Neural cell (in vitro differentiated cells): ENCODE data around the gene LDB2. TPM values are rescaled to one million over a fixed set of nuclear protein-coding genes. Genes with fewer than 3 reads are reported as not detected.

Experiments used
- H2AFZ ChIP-seq: fragments of 200-600, 300-800 bp; sonication (generic), shearing (Covaris generic); 2 replicates; pipeline ENCODE4 v1.6.0; 2014; ENCODE audit warnings: low read depth, mild to moderate bottlenecking, antibody characterized with exemption, low read length, moderate library complexity
- H3F3A ChIP-seq: fragments of 200-600 bp; shearing (Covaris generic); 2 replicates; pipeline ENCODE4 v1.6.1; 2016; ENCODE audit warnings: mild to moderate bottlenecking, moderate library complexity, mixed read lengths, antibody characterized with exemption, low read length; ENCODE audit not compliant: insufficient read depth, poor library complexity, severe bottlenecking
- H3K27ac ChIP-seq: fragments of 200-600, 300-800 bp; sonication (generic), shearing (Covaris generic); 2 replicates; pipeline ENCODE4 v1.5.1; 2014; ENCODE audit warnings: mild to moderate bottlenecking, low read length, moderate library complexity
- H3K27me3 ChIP-seq: fragments of 300-800, 200-600 bp; sonication (generic), shearing (Covaris generic); 2 replicates; pipeline ENCODE4 v1.6.0; 2014; ENCODE audit warnings: mild to moderate bottlenecking, low read depth, low read length, moderate library complexity; ENCODE audit not compliant: insufficient read depth
- H3K36me3 ChIP-seq: fragments of 300-800, 200-600 bp; sonication (generic), shearing (Covaris generic); 2 replicates; pipeline ENCODE4 v1.5.1; 2014; ENCODE audit warnings: mild to moderate bottlenecking, antibody characterized with exemption, low read length, moderate library complexity; ENCODE audit not compliant: insufficient read depth
- H3K4me2 ChIP-seq: fragments of 300-800, 200-600 bp; sonication (generic), shearing (Covaris generic); 2 replicates; pipeline ENCODE4 v1.6.0; 2014; ENCODE audit warnings: mild to moderate bottlenecking, low read length
- H3K4me3 ChIP-seq: fragments of 300-800, 200-600 bp; sonication (generic), shearing (Covaris generic); 2 replicates; pipeline ENCODE4 v1.5.1; 2014; ENCODE audit warnings: mild to moderate bottlenecking, low read length, moderate library complexity
- H3K79me2 ChIP-seq: fragments of 200-600 bp; shearing (Covaris generic); replicated peaks from 2 replicates; pipeline ENCODE4 v1.6.0; 2014; ENCODE audit warnings: mild to moderate bottlenecking, low read length, moderate library complexity; ENCODE audit not compliant: insufficient read depth
- H3K9ac ChIP-seq: fragments of 300-800, 200-600 bp; sonication (generic), shearing (Covaris generic); 2 replicates; pipeline ENCODE4 v1.6.1; 2016; ENCODE audit warnings: mild to moderate bottlenecking, low read length, mixed read lengths
- H3K9me2 ChIP-seq: fragments of 200-600 bp; shearing (Covaris generic); 2 replicates; pipeline ENCODE4 v1.6.1; 2016; ENCODE audit warnings: mild to moderate bottlenecking, low read length, mixed read lengths; ENCODE audit not compliant: insufficient read depth
- H3K9me3 ChIP-seq: fragments of 200-600, 300-800 bp; sonication (generic), shearing (Covaris generic); 2 replicates; pipeline ENCODE4 v1.6.1; 2016; ENCODE audit warnings: mild to moderate bottlenecking, mixed run types, low read length, moderate library complexity, mixed read lengths
- H4K20me1 ChIP-seq: fragments of 200-600 bp; shearing (Covaris generic); 2 replicates; pipeline ENCODE4 v1.6.1; 2016; ENCODE audit warnings: mild to moderate bottlenecking, mixed run types; ENCODE audit not compliant: insufficient read depth
- CTCF ChIP-seq: fragments of 450-650 bp; IDR thresholded peaks from 2 replicates; pipeline ENCODE4 v1.5.1; 2014; ENCODE audit warnings: antibody characterized with exemption, mild to moderate bottlenecking, moderate library complexity; ENCODE audit not compliant: poor library complexity, severe bottlenecking
- EP300 ChIP-seq: fragments of 450-650 bp; conservative IDR thresholded peaks from 2 replicates; pipeline ENCODE4 v1.6.1; 2014; ENCODE audit warnings: antibody characterized with exemption, mild to moderate bottlenecking, moderate library complexity; ENCODE audit not compliant: poor library complexity, severe bottlenecking
- EZH2 ChIP-seq: fragments of 200-600, 300-800 bp; shearing (Covaris generic), sonication (generic); IDR thresholded peaks from 2 replicates; pipeline ENCODE4 v1.6.1; 2014; ENCODE audit warnings: antibody characterized with exemption, low read length, borderline replicate concordance, mild to moderate bottlenecking; ENCODE audit not compliant: insufficient read depth, poor library complexity, severe bottlenecking
- MXI1 ChIP-seq: fragments of 450-650 bp; conservative IDR thresholded peaks from 2 replicates; pipeline ENCODE4 v1.6.1; 2014; ENCODE audit warnings: antibody characterized with exemption, mild to moderate bottlenecking; ENCODE audit not compliant: poor library complexity, severe bottlenecking
- POLR2AphosphoS5 ChIP-seq: IDR thresholded peaks from 2 replicates; pipeline ENCODE4 v1.6.1; 2012
- RAD21 ChIP-seq: fragments of 450-650 bp; conservative IDR thresholded peaks from 2 replicates; pipeline ENCODE4 v1.6.1; 2014; ENCODE audit warnings: antibody characterized with exemption, mild to moderate bottlenecking, moderate library complexity
- SMC3 ChIP-seq: fragments of 450-650 bp; conservative IDR thresholded peaks from 2 replicates; pipeline ENCODE4 v1.6.1; 2014; ENCODE audit warnings: antibody characterized with exemption, mild to moderate bottlenecking, moderate library complexity; ENCODE audit not compliant: poor library complexity
- TAF1 ChIP-seq: IDR thresholded peaks from 2 replicates; pipeline ENCODE4 v1.6.1; 2012; ENCODE audit warnings: low read depth
- polyA plus RNA-seq: library from polyadenylated mRNA; depleted of rRNA; stranded (reverse); fragments of >200 nt; gene quantifications from 2 replicates; pipeline ENCODE4 v1.2.3, GENCODE V29; 2014

LDB2 gene
- polyA plus RNA-seq, 1 donor from 2014 or later: 58.9 TPM

- H3K27ac ChIP-seq: peak overlapping the region; percentile 98
- no peaks in the 10 kb centered on the region for H3K9me2 ChIP-seq
- H3K4me2 ChIP-seq: peak overlapping the region; percentile 51
- H3K4me3 ChIP-seq: peak overlapping the region; percentile 41
- no peaks in the 10 kb centered on the region for H3K36me3 ChIP-seq
- no peaks in the 10 kb centered on the region for H3K9me3 ChIP-seq
- no peaks in the 10 kb centered on the region for H3K27me3 ChIP-seq
- no peaks in the 10 kb centered on the region for H3F3A ChIP-seq
- no peaks in the 10 kb centered on the region for H4K20me1 ChIP-seq
- TF ChIP-seq CTCF: no peak
- no peaks in the 10 kb centered on the region for H3K79me2 ChIP-seq
- peak overlapping the region; percentile 43 for H2AFZ ChIP-seq
- peak overlapping the region; percentile 66 for H3K9ac ChIP-seq
Measured at GRCh38 chr4:16591272-16591826, 307.1 kb downstream of the LDB2 start.

GRCh38 chr4:16590797-16591196 lies 307.6 kb downstream of the LDB2 start:
- Histone ChIP-seq H3K36me3 (no peaks in the 10 kb centered on the region), H2AFZ (peak overlapping the region; percentile 43), H4K20me1 (no peaks in the 10 kb centered on the region), H3F3A (no peaks in the 10 kb centered on the region), H3K9me3 (no peaks in the 10 kb centered on the region), H3K4me2 (peak overlapping the region; percentile 51), H3K27ac (peak overlapping the region; percentile 98), H3K9me2 (no peaks in the 10 kb centered on the region), H3K9ac (peak overlapping the region; percentile 66), H3K27me3 (no peaks in the 10 kb centered on the region), H3K79me2 (no peaks in the 10 kb centered on the region), H3K4me3 (no peak overlapping the region)
- TF ChIP-seq POLR2AphosphoS5: no peak
- TF ChIP-seq MXI1: no peak
- TF ChIP-seq TAF1: no peak
- TF ChIP-seq SMC3: no peak
- TF ChIP-seq EP300: no peak
- TF ChIP-seq RAD21: no peak
- TF ChIP-seq CTCF: no peak
- TF ChIP-seq EZH2: no peak

GRCh38 chr4:16588651-16589050 lies 309.8 kb downstream of the LDB2 start:
- Histone ChIP-seq H3K27me3 (no peaks in the 10 kb centered on the region), H2AFZ (no peak overlapping the region), H3K27ac (no peak overlapping the region), H3K4me2 (no peak overlapping the region), H3K79me2 (no peaks in the 10 kb centered on the region), H4K20me1 (no peaks in the 10 kb centered on the region), H3F3A (no peaks in the 10 kb centered on the region), H3K36me3 (no peaks in the 10 kb centered on the region), H3K9me2 (no peaks in the 10 kb centered on the region), H3K9ac (no peak overlapping the region), H3K9me3 (no peaks in the 10 kb centered on the region), H3K4me3 (no peak overlapping the region)
- TF ChIP-seq EP300 (no peak), TAF1 (no peak)
